G401 (cell line): Measurements from ENCODE around the gene ABCB4. TPM values are rescaled to one million over a fixed set of nuclear protein-coding genes. Genes with fewer than 3 reads are reported as not detected.

ENCODE experiments used
- DNase-seq: peaks from one replicate; pipeline ENCODE4 v3.0.0-alpha.2; 2015; ENCODE audit warnings: low spot score
- in situ Hi-C: cut with HindIII; loops from 2 replicates; pipeline ENCODE4 v1.10.0; 2016; ENCODE audit warnings: low sequenced_read_pairs, mixed read lengths
- total RNA-seq: library from RNA; depleted of rRNA; stranded (reverse); fragments of >200 nt; shearing (Covaris generic); gene quantifications from 2 replicates; pipeline ENCODE4 v1.2.3, GENCODE V29; 2014; rRNA removed

Gene ABCB4
- total RNA-seq, 1 experiment from 2014 or later = not detected

- DNase-seq = no peak
- in situ Hi-C loops = no loop called here
Observed at GRCh38 chr7:87369216-87369615, 106.3 kb downstream of the ABCB4 start.

- in situ Hi-C loops = no loop called here
- DNase-seq = no peak
Observed at GRCh38 chr7:87364246-87364645, 111.2 kb downstream of the ABCB4 start.

- no peak for DNase-seq
- in situ Hi-C loops = no loop called here
Observed at GRCh38 chr7:87363342-87363741, 112.1 kb downstream of the ABCB4 start.

- in situ Hi-C loops = no loop called here
- no peak for DNase-seq
Observed at GRCh38 chr7:87361320-87361719, 114.2 kb downstream of the ABCB4 start.

GRCh38 chr7:87359366-87359765 is 116.1 kb downstream of the ABCB4 start:
- DNase-seq = peak; percentile 33
- in situ Hi-C loops = no loop called here

- DNase-seq = no peak
- in situ Hi-C loops = no loop called here
Observed at GRCh38 chr7:87356448-87356847, 119.0 kb downstream of the ABCB4 start.

GRCh38 chr7:87354749-87355148 is 120.7 kb downstream of the ABCB4 start:
- in situ Hi-C loops = no loop called here

More at GRCh38 chr7:87354749-87355148, 120.7 kb downstream of the ABCB4 start:
- no peak for DNase-seq

Other genes with a start within 250 kb of the ABCB4 start
- gene CROT, start 130.0 kb downstream of the ABCB4 start, total RNA-seq = 3.7 and 11.0 TPM in 2 replicates
- gene ABCB1, start 125.2 kb upstream of the ABCB4 start, total RNA-seq = not detected in 2 replicates
- gene RUNDC3B, start 152.7 kb upstream of the ABCB4 start, total RNA-seq = not detected in 2 replicates